Skin of body (tissue), 2 donors: ENCODE data around the gene ROR1. TPM values are rescaled to one million over a fixed set of nuclear protein-coding genes. Genes with fewer than 3 reads are reported as not detected.

Source experiments
- DNase-seq: peaks from one replicate; lab custom pipeline; 2025; lab: John Stamatoyannopoulos, UW
- total RNA-seq: library from RNA; depleted of rRNA; stranded (reverse); fragments of >200 nt; gene quantifications from one replicate; pipeline ENCODE4 v1.2.3, GENCODE V29; 2014

ROR1 gene
- total RNA-seq, 1 donor from 2014 or later: 12.5 TPM

- DNase-seq: no peak
Observed at GRCh38 chr1:63907051-63907450, 133.2 kb downstream of the ROR1 start.

DNA sequence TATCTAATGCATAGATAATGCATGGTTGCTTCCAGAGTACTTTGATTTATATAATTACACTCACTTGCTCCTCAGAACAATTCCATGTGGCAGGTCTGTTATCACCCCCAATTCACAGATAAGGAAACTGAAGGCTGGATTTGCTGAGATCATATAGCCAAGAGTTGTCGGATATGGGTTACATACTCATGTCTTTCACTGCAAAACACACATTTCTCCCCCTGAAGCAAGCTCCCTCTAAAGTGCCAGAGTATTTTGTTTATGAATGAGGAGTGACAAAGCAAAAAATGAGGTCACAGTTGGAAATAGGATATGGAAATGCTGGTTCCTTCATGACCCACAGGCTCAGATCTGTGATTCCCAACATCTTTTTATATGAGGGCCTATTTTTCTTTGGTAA is 134.2 kb downstream of the ROR1 start:
- peak; percentile 29 for DNase-seq

DNA sequence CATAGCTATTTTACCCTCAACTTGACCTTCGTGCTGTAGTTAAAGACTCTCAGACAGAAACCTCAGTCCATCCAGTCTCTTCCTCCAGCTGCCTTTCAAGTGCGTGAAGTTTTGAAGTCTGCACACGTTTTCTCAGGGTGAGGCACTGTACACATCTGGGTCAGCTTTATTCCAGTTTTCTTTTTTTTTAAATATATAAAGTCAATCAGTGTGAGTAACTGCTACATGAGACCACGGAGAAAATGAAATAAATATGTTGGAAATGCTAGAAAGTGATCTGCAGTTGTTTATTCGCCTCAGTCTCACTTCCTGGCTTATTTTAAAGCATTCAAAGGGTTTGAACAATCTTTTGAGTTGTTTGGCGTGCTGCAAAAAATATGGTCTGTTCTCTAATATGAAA is 135.7 kb downstream of the ROR1 start:
- DNase-seq: peak; percentile 88

- DNase-seq: no peak
Observed at GRCh38 chr1:63911049-63911448, 137.2 kb downstream of the ROR1 start.

DNA sequence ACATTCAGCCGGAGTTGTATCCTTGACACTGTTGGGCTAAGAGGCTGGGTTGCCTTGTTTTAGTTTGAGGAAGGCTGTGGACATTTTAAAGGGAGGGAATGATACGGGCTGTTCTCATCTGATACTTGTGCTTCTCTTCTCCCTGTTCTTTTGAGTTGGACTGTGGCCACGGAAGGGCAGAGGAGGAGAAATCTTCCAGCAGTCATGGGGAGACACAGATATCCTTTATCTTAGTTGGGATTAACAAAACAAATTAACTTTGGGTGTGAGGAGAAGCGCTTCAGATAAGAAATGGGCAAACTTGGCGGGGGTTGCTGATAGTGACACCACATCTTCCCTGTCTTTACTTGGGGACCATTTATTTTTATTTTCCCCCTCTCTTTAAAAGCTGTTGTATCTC is 138.8 kb downstream of the ROR1 start:
- DNase-seq: no peak

GRCh38 chr1:63913533-63913932 is 139.7 kb downstream of the ROR1 start:
- no peak for DNase-seq

- no peak for DNase-seq
Observed at GRCh38 chr1:63914241-63914640, 140.4 kb downstream of the ROR1 start.

DNA sequence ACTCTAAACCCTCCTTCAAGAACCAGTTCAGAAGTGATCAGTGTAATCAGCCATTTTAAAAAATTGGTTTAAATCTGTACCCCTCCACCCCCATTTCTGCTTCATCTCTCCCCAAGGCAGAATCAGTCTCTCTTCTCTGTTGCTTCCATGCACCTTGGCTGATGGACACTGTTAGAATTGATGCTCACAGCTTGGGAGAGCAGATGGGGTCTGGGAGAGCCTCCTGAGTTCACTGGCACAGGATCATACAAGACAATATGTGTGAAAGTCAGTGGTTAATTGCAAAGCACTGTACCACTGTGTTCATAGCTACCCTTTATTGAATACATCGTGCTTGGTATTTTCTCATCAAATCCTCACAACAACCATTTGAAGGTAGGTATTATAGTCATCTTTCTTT is 140.9 kb downstream of the ROR1 start:
- no peak for DNase-seq

GRCh38 chr1:63915121-63915520 is 141.3 kb downstream of the ROR1 start:
- no peak for DNase-seq

DNA sequence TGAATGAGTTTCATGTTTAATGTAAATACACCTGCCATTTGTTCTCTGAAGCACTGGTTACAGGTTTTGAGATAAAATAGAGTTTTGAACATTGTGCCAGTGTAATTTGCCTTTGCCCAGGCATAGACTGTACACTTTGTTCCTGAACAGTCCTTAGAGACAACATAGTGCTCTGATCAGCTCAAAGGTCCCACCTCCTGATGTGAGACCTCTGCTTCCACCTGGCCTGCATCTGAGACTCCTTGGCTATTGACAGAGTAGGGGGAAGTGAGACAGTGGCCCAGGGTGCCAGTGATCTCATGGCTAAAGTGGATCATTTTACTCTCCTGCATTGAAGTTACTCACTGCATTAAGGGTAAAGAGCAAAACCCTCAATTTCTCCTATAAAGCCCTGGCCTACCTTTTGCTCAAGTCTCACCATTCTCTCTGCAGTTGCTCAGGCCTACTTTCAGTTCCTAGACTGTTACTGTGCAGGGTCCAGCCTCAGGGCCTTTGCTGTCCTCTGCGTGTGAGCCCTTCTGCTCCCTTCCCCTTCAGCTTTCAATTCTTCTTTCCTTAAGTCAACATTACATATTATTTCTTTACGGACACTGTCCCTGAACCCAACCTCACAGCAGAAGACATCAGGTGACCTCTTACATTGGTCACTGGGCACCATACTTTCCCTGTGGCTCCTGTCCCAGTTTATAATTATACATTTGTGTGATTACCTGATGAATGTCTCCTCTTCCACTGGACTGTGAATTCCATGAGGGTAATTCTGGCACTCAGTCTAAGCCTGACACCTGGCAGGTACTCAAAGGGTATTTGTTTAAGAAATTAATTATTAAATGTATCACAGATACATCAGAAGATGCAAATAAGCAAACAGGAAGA is 142.9 kb downstream of the ROR1 start:
- DNase-seq: no peak

GRCh38 chr1:63917571-63918417 is 144.0 kb downstream of the ROR1 start:
- DNase-seq: no peak

GRCh38 chr1:63918418-63918945 is 144.7 kb downstream of the ROR1 start:
- no peak for DNase-seq

- no peak for DNase-seq
Observed at GRCh38 chr1:63920154-63921117, 146.6 kb downstream of the ROR1 start.

- no peak for DNase-seq
Observed at GRCh38 chr1:63921359-63921758, 147.5 kb downstream of the ROR1 start.

DNA sequence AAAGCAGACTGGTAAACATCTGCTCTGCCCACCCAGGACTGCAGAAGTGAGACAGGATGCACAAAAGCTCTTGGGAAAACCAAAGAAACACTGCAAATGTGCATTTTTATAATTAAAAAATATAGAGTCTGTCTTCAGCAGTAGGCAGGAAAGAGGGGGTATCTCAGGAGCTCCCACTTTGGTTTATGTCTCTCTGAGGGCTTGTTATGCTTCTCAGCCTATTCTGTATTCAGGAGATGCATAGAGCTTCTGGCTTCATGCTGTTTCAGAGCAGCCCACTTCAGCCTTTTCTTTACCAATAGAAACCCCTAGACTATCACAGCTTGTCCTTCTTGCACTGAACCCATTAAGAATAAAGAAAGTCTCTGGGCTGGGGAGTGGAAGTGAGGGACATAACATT is 148.0 kb downstream of the ROR1 start:
- DNase-seq: no peak

- DNase-seq: no peak
Observed at GRCh38 chr1:63922848-63923247, 149.0 kb downstream of the ROR1 start.

DNA sequence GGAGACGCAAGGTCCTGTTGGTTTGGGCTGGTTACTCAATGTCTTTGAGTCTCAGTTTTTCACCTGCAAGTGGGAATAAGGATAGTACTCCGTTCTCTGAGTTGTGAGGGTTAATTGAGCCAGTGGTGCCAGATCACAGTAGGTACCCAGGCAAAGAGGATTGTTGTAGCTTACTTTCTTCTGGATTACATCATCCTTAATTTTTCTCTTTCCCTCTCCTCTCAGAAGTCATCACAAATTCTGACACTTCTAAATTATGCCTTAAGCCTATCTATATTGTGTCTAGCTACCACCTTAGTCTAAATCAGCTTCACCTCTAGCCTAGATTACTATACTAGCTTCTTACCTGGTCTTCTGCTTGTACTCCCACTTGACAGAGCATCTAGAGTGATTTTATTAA is 149.5 kb downstream of the ROR1 start:
- DNase-seq: no peak

DNA sequence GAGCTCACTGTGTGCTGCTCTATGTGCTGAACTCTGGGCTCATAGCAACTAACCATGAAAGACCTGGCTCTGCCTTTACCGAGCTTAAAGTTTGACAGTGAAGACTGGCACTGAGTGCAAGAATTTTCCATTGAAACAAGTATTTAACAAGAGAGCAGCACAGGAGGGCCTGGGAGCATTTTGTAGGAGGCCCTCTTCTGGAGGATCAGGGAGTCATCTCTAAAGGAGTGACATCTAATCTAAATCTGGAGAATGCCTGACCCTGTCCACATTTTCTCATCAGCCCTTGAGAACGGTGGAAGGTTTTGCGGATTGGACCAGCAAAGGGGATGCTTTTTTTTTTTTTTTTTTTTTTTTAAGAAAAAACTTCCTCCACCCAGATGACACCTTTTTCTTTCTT is 150.8 kb downstream of the ROR1 start:
- DNase-seq: no peak

- DNase-seq: peak; percentile 10
Observed at GRCh38 chr1:63928186-63929105, 154.6 kb downstream of the ROR1 start.

GRCh38 chr1:63929106-63929478 is 155.3 kb downstream of the ROR1 start:
- no peak for DNase-seq
